GM21528 (cell line): ENCODE data around the gene SYNE1.

Experiments
- ATAC-seq: cut with Tn5 transposase; IDR thresholded peaks from one replicate; pipeline ENCODE4 v1.9.1; 2021; ENCODE audit warnings: mild to moderate bottlenecking, moderate library complexity; ENCODE audit not compliant: unreplicated experiment, low FRiP score

SYNE1 gene

DNA sequence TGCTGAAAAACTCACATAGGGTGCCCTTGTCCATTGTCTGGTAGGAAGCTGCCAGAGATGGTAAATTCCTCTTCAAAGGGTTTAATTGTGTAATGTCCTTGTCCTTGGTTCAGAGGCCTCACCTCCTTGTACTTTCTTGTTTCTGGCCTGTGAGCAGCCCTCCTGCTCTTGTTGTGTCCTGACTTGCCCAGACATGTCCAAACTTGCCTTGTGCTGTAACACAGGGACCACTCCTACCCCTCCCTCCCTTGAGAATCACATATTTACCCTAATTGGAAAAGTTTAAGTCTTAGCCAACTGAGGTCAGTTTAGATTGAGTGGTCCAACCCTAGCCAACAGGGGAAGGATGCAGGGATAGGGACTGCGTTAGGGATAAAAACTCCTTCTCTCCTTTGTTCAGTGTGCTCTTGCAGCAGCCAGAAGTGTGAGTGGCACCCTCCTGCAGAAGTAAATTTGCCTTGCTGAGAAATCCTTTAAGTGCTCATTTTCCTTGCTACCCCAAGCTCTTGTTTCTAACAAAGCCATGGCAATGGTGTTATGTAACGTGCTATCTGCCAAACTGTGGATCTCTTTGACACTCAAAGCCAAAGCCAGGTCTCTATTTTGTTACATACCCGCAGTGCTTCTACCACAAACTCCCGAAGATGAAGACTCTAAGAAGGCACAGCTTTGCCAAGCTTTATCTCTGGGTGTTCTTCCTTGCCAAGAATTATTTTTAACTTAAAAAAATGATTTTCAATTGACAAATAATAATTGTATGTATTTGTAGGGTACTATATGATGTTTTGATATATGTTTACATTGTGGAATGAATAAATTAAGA lies 415.1 kb downstream of the SYNE1 start:
- no peak for ATAC-seq

DNA sequence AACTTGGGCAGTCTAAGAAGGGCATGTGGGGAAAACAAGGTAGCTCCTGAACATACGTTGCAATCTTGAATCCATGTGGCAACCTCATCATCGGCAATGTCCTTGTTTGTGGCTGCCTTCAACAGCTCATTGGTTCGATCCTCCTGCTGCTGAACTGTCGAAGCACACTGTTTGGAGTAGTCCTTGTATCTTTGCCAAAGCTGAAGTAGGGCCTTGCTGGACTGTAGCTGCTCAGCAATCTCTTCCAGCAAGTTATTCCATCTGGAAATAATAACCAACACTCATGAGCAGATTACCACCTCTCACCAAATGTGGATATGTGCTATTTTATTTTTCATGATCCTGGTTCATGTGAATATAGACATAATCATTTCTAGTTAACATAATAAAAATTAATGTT lies 416.4 kb downstream of the SYNE1 start:
- ATAC-seq, result no peak

DNA sequence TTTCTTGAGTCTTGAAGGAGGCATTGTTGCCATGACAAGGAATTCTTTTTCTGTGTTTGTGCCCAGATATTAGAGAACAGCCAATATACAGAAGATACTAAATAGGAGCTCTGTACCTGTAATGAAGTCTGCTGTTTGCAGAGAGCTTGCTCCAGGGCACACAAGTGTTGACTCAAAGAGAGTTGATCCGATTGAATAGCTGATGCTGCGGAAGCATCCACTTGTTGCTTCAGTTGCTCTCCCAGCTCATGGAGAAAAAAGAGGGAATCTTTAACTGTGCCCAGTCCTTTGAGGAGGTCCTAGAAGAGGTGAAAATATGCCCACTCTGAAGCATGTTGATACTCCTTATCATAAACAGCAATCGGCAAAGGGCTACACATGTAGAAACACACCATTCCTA lies 418.3 kb downstream of the SYNE1 start:
- ATAC-seq, result no peak

DNA sequence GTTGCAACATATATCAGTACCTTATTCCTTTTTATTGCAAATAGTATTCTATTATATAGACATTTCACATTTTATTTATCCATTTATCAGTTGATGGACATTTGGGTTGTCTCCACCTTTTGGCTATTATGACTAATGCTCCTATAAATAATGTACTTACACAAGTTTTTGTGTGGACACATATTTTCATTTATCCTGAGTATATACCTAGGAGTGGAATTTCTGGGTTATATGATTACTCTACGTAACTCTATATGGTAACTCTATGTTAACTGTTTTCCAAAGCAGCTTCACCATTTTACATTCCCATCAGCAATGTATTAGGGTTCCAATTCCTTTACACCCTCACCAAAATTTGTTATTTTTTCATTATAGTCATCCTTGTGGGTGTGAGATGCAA lies 424.7 kb downstream of the SYNE1 start:
- no peak for ATAC-seq

DNA sequence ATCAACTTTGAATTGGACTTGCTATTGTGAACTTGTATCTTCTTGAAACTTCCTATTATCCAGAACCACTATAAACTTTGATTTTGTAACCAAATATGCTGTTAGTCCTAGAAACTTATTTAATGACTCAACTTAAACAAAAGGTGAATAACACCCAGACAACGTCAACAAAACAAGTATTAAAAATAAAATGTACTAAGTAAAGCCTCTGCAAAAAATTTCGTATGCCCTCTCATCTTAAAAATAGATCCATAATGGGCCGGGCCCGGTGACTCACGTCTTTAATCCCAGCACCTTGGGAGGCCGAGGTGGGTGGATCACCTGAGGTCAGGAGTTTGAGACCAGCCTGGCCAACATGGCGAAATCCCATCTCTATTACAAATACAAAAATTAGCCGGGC lies 428.0 kb downstream of the SYNE1 start:
- no peak for ATAC-seq

DNA sequence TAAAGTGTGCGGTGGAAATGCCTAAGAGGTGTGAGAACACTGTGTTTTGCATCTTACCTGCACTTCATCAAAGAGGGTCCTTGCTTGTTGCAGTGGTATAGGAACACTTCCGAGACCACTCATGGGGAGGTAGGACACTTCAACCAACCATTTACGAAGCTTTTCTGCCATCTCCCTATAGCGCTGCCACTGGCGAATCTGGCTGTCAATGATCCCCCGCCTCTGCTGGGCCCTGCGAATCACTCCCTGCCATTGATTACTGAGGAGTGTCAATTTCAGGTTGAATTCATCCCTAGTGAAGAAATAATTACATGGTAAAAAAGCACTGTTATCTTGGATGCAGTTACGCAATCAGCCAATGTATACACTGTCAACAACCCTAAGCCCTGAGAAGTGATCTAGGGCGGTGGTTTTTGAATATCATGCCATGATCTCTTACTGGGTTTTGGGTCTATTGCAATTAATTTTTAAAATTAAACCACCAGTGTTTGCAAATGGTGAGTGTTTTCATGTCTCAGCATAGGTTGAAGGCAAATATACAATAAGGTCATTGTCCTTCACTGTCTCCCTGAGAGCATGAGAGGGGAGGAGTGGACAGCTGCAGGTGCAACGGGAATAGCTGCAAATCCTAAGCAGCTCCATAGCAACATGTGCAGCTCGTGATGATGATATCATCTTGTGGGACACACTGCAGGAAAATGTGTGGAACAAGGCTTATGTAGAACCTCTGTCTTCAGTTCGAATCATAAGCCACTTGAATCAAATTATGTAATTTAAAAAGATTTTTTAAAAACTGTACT lies 429.0 kb downstream of the SYNE1 start:
- no peak for ATAC-seq

DNA sequence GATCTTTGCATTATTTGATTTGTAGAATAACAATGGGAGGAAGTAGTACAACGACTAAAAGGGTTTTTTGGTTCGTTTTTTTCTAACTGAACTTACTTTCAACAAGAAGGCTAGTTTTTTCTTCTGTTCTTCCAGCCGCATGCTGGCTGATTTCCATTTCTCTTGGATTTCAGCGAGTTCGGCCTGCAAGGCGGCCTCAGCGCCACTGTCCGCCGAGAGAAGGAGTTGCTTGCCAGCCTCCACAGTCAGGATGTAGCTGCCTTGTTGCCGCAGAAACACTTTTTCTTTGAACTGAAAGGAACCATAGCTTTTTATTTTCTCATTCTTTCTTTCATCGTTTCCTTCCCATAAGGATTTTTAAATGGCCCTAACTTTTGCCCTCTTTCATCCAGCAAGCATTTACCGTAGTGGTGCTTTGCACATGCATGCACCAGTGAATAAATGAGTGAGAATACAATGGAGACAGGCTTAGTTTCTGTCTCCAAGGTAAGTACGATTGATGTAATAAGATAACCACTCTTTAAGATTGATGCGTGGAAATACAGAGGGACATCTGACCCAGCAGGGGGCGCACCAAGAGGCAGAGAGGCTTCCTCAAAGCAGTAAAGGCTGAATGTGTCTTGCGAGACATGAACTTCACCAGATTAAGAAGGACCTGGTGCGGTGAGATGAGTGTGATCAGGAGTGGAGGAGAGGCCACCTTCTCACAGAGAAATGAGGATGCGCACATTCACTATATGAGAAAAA lies 430.9 kb downstream of the SYNE1 start:
- ATAC-seq, result no peak

DNA sequence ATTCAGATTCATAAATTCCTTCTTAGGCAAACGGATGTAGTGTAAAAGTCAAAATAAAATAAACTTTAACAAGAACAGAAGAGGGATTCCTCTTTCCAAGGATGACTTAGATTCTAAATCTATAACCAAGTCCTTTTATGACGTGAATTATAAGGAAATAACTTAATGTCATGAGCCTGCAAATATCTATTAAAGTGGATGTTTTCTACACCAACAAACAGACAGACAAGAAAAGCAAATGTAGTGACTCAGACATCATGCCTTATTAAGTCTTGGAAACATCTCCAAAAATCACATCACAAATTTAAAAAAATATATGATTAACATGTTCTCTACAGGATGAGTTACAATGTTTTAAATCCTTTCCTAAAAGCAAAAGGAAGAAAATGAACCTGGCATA lies 432.6 kb downstream of the SYNE1 start:
- ATAC-seq, result no peak

DNA sequence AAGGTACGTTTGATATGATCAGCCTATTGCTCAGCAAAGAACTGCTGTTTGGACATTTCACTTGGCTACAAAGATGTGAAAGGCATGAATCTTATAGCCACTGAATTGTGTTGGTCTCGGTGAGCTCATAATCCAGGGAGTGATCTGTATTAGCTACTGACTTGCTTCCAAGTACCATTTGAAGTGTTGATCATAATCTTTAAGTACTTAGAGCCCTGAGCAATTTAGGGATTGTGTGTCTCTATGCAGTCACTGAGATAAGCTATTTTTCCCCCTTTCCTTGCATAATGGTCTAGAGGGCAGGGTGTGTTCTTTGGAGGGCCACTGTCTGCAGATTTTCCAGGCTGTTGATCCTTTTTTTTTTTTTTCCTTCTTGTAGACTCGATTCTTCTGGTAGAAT lies 436.0 kb downstream of the SYNE1 start:
- ATAC-seq, result no peak

DNA sequence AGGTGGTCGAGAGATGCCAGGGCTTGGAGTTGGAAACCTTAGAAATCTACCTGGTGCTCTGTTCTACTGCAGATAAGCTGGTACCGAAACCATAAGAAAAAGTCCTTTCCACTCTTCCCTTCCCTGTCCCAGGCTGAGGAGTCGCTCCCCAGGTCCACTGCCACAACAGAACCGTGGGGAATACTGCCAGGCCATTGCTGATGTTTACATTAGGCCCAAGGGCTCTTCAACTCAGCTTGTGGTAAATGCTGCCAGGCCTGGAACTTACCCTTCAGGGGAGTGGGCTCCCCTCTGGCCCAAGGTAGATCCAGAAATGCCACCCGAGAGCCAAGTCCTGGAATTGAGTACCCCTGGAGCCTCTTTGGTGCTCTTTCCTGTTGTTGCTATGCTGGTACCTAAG lies 441.3 kb downstream of the SYNE1 start:
- ATAC-seq, result no peak

DNA sequence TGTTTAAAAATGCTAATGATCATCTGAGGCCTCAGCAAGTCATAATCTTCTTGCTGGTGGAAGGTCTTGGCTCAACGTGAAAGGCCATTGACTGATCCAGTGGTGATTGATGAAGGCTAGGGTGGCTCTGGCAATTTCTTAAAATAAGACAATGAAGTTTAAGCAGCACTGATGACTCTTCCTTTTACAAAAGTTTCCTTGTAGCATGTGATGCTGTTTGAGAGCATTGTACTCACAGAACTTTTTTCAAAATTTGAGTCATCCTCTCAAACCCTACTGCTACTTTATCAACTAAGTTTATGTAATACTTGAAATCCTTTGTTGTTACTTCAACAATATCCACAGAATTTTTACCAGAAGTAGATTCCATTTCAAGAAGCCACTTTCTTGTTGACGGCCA lies 447.4 kb downstream of the SYNE1 start:
- no peak for ATAC-seq

DNA sequence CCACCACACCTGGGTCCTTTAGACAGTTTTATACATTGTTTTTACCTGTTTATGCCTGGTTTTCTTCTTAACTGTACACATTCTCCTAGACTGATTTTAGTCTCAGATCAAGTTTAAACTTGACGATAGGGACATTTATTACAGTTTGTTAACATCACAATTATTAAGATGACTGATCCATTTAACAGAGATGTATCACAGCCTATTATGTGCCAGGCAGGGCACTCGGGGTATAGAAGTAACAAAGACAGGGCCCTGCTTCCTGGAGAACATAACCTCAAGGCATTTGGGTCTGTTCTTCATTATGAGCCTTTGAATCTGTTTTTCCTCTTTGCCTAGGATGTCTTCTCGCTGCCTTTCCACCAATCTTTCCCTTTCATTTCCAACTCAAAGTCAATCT lies 449.2 kb downstream of the SYNE1 start:
- ATAC-seq, result no peak

DNA sequence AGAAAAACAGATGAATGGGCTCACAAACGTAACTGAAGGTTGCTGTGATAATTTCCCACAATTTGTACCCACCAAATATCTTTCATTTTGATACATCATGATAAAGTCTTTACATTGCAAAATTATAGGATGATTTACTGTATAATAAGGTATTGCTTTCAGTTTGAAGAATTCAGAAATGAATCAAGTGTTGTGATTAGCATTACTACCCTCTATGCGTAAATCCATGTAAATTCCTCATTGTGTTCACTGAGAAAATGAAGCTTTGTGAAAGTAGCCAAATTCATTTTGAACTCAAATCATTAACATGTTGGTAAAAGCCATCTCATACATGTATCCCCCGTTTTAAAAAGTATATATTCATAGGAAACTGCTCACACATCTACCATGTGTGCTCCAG lies 450.3 kb downstream of the SYNE1 start:
- no peak for ATAC-seq

DNA sequence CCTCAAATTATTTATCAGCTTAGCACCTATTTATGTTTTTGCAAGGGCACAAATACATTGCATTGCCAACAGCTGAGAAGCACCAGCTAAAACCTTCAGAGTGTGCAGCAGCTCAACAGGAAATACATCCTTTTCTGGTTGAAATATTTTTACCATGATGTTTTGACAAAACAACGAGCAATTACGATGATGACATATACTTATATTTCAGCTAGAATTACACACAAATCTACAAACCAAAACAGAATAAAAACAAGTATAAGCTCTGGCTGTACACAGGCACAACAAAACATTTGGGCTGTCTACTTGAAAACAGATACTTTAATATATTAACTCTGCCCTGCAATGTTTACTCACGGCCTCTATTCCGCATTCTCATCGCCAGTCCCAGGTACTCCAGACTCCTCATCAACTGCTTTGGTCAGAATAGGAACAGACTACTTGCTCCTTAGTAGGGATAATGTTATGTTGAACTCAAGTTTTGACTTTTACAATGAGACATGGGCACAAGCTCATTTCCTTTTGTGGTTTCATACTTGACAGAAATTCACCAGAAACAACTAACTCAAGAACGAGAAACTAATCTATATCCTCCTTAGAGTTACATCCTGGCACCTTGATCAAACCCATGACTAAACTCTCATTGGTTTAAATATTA lies 452.1 kb downstream of the SYNE1 start:
- peak; percentile 76 for ATAC-seq

DNA sequence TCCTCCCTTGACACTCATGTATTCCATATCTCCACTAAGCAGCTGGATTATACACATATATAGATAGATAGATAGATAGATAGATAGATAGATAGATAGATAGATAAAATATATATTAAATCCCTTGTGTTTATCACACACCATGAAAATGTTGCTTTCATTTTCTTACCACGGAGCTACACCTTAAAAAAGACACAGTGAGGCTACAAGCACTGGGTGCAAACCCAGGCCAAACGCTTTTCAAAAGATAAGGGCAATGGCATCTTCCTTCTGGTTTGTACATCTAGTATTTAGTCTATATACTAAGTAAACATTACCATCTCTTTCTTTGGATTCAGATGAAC lies 452.6 kb downstream of the SYNE1 start:
- ATAC-seq, result peak; percentile 52

DNA sequence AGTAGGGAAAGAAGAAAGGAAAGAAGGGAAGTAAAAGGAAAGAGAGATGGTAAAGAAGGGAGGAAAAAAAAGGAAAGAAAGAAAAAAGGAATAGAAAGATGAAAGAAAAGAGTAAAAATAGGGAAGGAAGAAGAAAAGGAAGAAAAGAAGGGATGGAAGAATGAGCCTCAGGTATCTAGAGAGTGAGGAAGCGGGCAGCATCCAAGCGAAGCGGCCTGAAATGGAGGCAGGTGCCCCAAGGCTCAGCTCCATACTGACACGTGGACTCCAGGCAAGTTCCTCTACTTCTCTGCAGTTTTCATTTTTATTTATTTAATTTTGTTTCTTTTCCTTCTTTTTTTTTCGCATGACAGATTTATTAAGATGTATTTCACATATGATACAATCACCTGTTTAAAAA lies 456.6 kb downstream of the SYNE1 start:
- ATAC-seq, result no peak

DNA sequence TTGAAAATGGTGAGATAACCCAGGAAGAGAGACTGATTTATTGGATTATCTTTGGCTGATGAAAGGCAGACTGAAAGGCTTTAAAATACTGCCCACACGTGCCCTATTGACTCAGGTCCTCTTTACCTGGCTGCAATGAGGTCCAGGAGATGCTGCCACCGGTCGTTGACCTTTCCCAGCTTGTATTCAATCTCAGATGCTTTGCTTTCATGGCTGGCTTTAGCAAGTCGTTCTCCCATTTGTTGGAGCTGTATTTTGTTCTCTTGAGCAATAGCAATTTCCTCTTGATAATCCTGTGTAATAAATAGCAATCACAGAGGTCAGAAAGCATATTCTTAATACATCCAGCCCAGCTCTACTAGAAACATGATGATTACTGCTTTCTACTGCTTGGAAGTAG lies 460.9 kb downstream of the SYNE1 start:
- ATAC-seq, result no peak

DNA sequence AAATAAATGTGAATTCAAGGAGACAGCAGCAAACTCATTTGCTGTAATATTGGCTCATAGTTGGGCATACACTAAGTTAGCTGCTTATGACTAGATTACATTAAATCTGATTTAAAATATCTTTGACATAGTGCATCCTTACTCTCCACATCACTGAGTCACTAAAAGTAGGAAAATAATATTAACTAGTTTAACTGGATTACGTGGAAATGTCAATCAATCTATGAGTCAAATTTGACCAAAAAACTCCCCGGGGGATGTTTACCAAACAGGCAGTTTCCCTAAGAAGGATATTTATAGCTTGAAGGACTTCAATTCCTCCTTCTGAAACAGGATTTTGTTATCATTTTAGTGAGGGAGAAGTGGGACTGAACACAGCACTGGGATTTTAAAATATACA lies 463.2 kb downstream of the SYNE1 start:
- no peak for ATAC-seq

DNA sequence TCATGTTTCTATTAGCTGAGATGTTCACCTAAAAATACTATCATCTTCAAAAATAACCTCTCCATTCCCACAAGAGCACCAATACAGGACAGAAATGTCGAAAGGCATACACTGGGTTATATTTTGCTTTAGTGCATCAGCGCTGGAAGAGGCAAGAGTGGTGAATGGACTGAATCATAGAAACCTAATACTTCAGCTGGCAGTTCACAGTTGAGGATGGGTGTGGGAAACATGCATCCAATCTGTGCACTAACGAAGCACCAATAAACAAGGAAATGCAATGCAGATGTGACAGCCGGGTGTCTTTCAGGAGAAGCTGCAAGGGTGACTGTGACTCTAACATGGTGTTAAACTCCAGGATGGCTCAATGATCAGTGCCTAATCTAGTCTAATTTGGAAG lies 463.8 kb downstream of the SYNE1 start:
- ATAC-seq, result no peak

DNA sequence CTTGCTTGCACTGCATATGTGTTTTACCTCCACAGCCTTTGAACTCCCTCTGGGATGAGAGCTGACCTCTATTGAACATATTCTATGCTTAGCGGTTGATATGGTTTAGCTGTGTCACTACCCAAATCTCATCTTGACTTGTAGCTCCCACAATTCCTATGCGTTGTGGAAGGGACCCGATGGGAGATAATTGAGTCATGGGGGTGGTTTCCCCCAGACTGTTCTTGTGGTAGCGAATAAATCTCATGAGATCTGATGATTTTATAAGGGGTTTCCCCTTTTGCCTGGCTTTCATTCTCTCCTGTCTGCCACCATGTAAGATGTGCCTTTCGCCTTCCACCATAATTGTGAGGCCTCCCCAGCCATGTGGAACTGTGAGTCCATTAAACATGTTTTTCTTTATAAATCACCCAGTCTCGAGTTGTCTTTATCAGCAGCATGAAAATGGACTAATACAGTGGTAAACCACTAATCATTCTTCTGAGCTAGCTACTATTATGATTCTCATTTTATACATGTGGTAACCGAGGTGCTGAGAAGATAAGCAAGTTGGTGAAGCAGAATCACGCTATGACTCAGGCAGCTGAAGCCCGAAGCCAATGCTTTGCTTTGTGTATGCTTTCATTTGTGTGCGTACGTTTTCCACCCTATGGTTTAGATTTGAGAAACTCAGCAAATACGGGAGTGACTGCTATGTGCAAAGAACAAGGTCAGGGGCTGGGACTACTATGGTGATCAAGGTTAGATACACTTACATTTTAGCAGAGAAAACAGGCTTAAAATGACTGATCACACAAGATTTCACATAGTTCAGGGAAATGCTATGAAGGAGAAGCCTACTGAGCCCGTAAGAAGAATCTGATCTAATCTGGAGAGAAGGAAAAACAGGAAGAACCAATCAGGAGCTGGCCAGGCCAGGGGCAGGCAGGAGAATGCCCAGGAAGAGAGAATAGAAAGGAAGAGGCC lies 466.2 kb downstream of the SYNE1 start:
- peak; percentile 98 for ATAC-seq
